Transverse colon (tissue), 4 donors: Measurements from ENCODE around the gene PTPRN. TPM values are rescaled to one million over a fixed set of nuclear protein-coding genes. Genes with fewer than 3 reads are reported as not detected.

Source experiments
- DNase-seq: peaks from one replicate; pipeline ENCODE4 v3.0.0-alpha.2; 2019
- H3K27ac ChIP-seq, 4 donors: fragments of 200-600 bp; sonication (generic); 2 replicates each; pipeline ENCODE4 v1.5.1; 2016 to 2018; ENCODE audit warnings: inconsistent platforms in 4 of 4
- H3K27me3 ChIP-seq: fragments of 200-600 bp; sonication (generic); 2 replicates; pipeline ENCODE4 v1.5.1; 2017; ENCODE audit warnings: inconsistent platforms
- H3K36me3 ChIP-seq, 4 donors: fragments of 200-600 bp; sonication (generic); 2 replicates each; pipeline ENCODE4 v1.5.1; 2017 to 2019; ENCODE audit warnings: inconsistent platforms in 4 of 4
- H3K4me1 ChIP-seq, 4 donors: fragments of 200-600 bp; sonication (generic); 2 replicates each; pipeline ENCODE4 v1.5.1; 2017 to 2020; ENCODE audit warnings: inconsistent platforms in 4 of 4
- H3K4me3 ChIP-seq, 4 donors: fragments of 200-600 bp; sonication (generic); 1 replicate in 1 of 4; 2 replicates in 3 of 4; pipeline versions ENCODE4 v1.5.1 to v1.6.1; 2017 to 2019; ENCODE audit warnings: inconsistent platforms in 4 of 4
- H3K9me3 ChIP-seq, 2 donors: fragments of 200-600 bp; sonication (generic); 2 replicates each; pipeline ENCODE4 v1.5.1; 2017 to 2019; ENCODE audit warnings: inconsistent platforms in 2 of 2
- EP300 ChIP-seq: sonication (generic); formaldehyde crosslinking; IDR thresholded peaks from one replicate; pipeline ENCODE4 v1.6.1; 2017; ENCODE audit warnings: antibody characterized with exemption, low read depth
- POLR2A ChIP-seq: fragments of 450-650 bp; IDR thresholded peaks from one replicate; pipeline ENCODE4 v1.6.1; 2016; ENCODE audit warnings: antibody characterized with exemption, mild to moderate bottlenecking, moderate library complexity
- POLR2AphosphoS5 ChIP-seq, 3 donors: sonication (generic); formaldehyde crosslinking; IDR thresholded peaks; one replicate each; pipeline ENCODE4 v1.6.1; 2016; ENCODE audit warnings: antibody characterized with exemption in 3 of 3
- WGBS, 2 donors: methylation state at CpG; one replicate each; pipeline ENCODE4 v1.1.5; 2018; ENCODE audit warnings: low coverage in 1 of 2; 5-methylcytosine and 5-hydroxymethylcytosine counted together
- in situ Hi-C, 4 donors: fragments of 200-750 bp; cut with MboI; loops; one replicate each; pipeline versions ENCODE4 v1.15.0 to v1.15.1; 2017; ENCODE audit warnings: low sequenced_read_pairs in 3 of 4, low pct_ligation_motif_present in 1 of 4, low pct_unique_long_range_greater_than_20kb in 1 of 4
- intact Hi-C: fragments of 100-400 bp; cut with DNase I; formaldehyde crosslinking; loops from one replicate; pipeline ENCODE4 v1.15.1; 2023; ENCODE audit warnings: low total_unique reads
- total RNA-seq, 4 donors: library from RNA; depleted of rRNA; stranded (reverse); fragments of >200 nt; gene quantifications; one replicate each; pipeline ENCODE4 v1.1.0, GENCODE V29; 2016
- TF ChIP-seq, protein P1 (sequence below), 5 experiments: fragments of 200-600 bp in 3 of 5; fragments of 450-650 bp in 2 of 5; sonication (generic) in 3 of 5; IDR thresholded peaks; 1 replicate in 2 of 5; 2 replicates in 3 of 5; pipeline ENCODE4 v1.5.1; 2016 to 2017; ENCODE audit warnings: antibody characterized with exemption in 5 of 5, inconsistent platforms in 3 of 5, mild to moderate bottlenecking in 2 of 5, moderate library complexity in 1 of 5

Gene PTPRN
- total RNA-seq, 4 donors from 2014 or later: 0.60 to 2.6 (median 2.1) TPM

DNA sequence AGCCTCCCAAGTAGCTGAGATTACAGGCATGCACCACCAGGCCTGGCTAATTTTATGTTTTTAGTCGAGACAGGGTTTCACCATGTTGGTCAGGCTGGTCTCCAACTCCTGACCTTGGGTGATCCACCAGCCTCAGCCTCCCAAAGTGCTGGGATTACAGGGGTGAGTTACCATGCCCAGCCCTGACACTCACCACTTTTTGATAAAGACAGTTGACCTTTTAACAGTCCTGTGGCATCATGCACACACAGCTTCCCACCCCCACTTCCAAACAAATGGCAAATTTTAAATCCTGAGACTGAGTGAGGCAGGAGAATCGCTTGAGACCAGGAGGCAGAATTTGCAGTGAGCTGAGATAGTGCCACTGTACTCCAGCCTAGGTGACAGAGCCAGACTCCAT is 36.2 kb downstream of the PTPRN start:
- no peak for DNase-seq
- TF ChIP-seq, protein P1, sequence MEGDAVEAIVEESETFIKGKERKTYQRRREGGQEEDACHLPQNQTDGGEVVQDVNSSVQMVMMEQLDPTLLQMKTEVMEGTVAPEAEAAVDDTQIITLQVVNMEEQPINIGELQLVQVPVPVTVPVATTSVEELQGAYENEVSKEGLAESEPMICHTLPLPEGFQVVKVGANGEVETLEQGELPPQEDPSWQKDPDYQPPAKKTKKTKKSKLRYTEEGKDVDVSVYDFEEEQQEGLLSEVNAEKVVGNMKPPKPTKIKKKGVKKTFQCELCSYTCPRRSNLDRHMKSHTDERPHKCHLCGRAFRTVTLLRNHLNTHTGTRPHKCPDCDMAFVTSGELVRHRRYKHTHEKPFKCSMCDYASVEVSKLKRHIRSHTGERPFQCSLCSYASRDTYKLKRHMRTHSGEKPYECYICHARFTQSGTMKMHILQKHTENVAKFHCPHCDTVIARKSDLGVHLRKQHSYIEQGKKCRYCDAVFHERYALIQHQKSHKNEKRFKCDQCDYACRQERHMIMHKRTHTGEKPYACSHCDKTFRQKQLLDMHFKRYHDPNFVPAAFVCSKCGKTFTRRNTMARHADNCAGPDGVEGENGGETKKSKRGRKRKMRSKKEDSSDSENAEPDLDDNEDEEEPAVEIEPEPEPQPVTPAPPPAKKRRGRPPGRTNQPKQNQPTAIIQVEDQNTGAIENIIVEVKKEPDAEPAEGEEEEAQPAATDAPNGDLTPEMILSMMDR (IDR thresholded peaks at IDR 0.05): no peak
- TF ChIP-seq POLR2A (no peak), EP300 (no peak), POLR2AphosphoS5 (IDR thresholded peaks at IDR 0.05) (no peak)
- Histone ChIP-seq H3K27ac (no peak overlapping the region), H3K4me3 (no peak overlapping the region), H3K27me3 (no peaks in the 10 kb centered on the region), H3K4me1 (peaks cover 3 to 12% (median 6%) of the 10 kb centered on the region in 4 donors), H3K9me3 (no peaks in the 10 kb centered on the region), H3K36me3 (no peaks in the 10 kb centered on the region)
- intact Hi-C loops: no loop called here
- WGBS, 2 donors: 73 to 100% methylated on average over 1 to 2 of the region's 2 CpGs
- in situ Hi-C loops: no loop called here

- in situ Hi-C loops (no loop called here), intact Hi-C loops (no loop called here)
- no peak for TF ChIP-seq POLR2A
- TF ChIP-seq, protein P1 (IDR thresholded peaks at IDR 0.05): no peak
- no peak for TF ChIP-seq EP300
- TF ChIP-seq POLR2AphosphoS5 (IDR thresholded peaks at IDR 0.05): no peak
- WGBS, 2 donors: 90 to 100% methylated on average over 2 to 4 of the region's 4 CpGs
- no peaks in the 10 kb centered on the region for H3K9me3 ChIP-seq
- no peak for DNase-seq
- no peak overlapping the region for H3K4me3 ChIP-seq
- no peak overlapping the region for H3K27ac ChIP-seq
- H3K4me1 ChIP-seq: peaks cover 0 to 6% (median 3%) of the 10 kb centered on the region in 4 donors
- H3K27me3 ChIP-seq: no peaks in the 10 kb centered on the region
- H3K36me3 ChIP-seq: no peaks in the 10 kb centered on the region
Observed at GRCh38 chr2:219272356-219272755, 36.8 kb downstream of the PTPRN start.

- Histone ChIP-seq H3K27me3 (no peaks in the 10 kb centered on the region), H3K4me1 (peaks cover 0 to 6% (median 3%) of the 10 kb centered on the region in 4 donors), H3K4me3 (no peak overlapping the region), H3K27ac (no peak overlapping the region), H3K36me3 (no peaks in the 10 kb centered on the region), H3K9me3 (no peaks in the 10 kb centered on the region)
- in situ Hi-C loops: no loop called here
- 74% methylated on average over 2 of the region's 2 CpGs; no CpG with 5 or more reads in 1 of the 2 donors for WGBS, 2 donors
- TF ChIP-seq POLR2AphosphoS5 (IDR thresholded peaks at IDR 0.05): no peak
- DNase-seq: no peak
- intact Hi-C loops: no loop called here
Observed at GRCh38 chr2:219271021-219271420, 38.2 kb downstream of the PTPRN start.

- no peak overlapping the region for H3K27ac ChIP-seq
- peaks cover 0 to 6% (median 3%) of the 10 kb centered on the region in 4 donors for H3K4me1 ChIP-seq
- intact Hi-C loops (no loop called here), in situ Hi-C loops (no loop called here)
- DNase-seq: no peak
- 81% methylated on average over 4 of the region's 5 CpGs; no CpG with 5 or more reads in 1 of the 2 donors for WGBS, 2 donors
- H3K4me3 ChIP-seq: no peak overlapping the region
- TF ChIP-seq, protein P1 (IDR thresholded peaks at IDR 0.05): no peak
- TF ChIP-seq EP300: no peak
- TF ChIP-seq POLR2AphosphoS5 (IDR thresholded peaks at IDR 0.05): no peak
- TF ChIP-seq POLR2A: no peak
- H3K27me3 ChIP-seq: no peaks in the 10 kb centered on the region
- H3K9me3 ChIP-seq: no peaks in the 10 kb centered on the region
- no peaks in the 10 kb centered on the region for H3K36me3 ChIP-seq
Observed at GRCh38 chr2:219270055-219270372, 39.2 kb downstream of the PTPRN start.
